Stimulated activated CD8-positive, alpha-beta memory T cell treated with anti-CD3 and anti-CD28 coated beads, Interleukin-12 subunit alpha, Interleukin-12 subunit beta, amount 100 ng/mL, for 24 hours (primary cell): ENCODE results near the gene DPYSL5.

ENCODE experiments used
- DNase-seq: peaks from one replicate; pipeline ENCODE4 v3.0.0-alpha.2; 2020; ENCODE audit errors: extremely low read depth

DPYSL5 gene

DNA sequence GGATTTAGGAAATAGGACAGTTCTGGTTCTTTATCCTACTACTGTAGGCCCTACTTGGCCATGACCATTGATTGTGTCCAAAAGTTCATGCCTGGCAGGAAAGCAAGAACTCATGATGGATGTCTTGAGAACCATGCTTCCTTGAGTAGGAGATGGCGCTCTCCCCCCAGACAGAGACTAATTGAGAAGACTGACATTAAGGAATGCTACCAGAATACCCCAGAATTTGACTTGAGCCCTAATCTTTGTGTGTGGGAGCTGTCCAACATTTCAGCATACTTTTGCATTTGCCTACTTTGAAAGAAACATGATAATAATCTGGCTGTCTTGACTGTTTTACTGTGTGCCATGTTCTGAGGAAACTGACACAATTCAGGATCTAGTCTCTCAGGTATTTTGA, 145.8 kb downstream of the DPYSL5 start:
- no peak for DNase-seq

GRCh38 chr2:26994983-26995382, 147.1 kb downstream of the DPYSL5 start:
- DNase-seq = no peak

GRCh38 chr2:26997394-26997793, 149.5 kb downstream of the DPYSL5 start:
- no peak for DNase-seq

- no peak for DNase-seq
Measured at GRCh38 chr2:26998323-26998722, 150.4 kb downstream of the DPYSL5 start.
